ENCODE results near the gene SNAI3.

Gene SNAI3

GRCh38 chr16:88665148-88665547 lies 21.2 kb downstream of the SNAI3 start:
- DNase-seq = peak; percentile 20

DNA sequence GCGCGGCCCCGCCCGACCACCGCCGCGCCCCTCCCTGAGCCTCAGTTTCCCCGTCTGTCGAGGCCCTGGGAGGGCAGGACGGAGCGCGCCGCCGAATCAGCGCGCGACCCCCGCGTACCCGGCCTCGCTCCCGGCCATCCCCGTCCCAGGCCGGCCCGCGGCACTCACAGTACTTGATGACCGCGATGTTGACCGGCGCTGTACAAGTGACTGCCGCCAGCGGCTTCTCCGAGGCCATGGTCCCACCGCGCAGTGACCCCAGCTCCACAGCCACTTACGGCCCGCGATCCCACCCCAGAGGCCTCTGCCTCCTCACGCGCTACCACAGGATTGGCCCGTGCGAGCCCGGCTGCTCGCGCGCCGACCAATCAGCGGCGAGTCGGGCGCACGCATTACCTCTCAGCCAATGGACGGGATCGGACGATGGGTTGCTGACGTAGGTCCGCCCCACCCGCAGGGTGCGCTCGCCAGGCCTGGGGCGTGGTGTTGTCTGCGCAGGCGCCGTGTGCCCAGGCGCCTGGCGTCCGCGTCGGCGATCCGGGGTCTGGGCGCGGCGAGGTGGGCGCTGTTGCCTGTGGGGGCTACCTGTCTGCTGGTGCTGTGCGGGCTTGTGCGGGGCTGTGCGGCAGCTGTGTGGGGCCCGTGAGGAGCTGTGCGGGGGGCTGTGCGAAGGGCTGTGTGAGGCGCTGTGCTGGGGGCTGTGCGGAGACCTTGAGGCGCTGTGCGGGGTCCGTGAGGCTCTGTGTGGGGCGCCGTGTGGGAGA lies 23.3 kb downstream of the SNAI3 start, which contains the start of gene MVD:
MVD (minus strand) TSS at position 249 of the 764 bp plus-strand sequence; CDS start at position 238, 11 bp downstream.
- peak; percentile 97 for DNase-seq

- peak; percentile 14 for DNase-seq
Measured at GRCh38 chr16:88662222-88662842, 24.0 kb downstream of the SNAI3 start.

DNA sequence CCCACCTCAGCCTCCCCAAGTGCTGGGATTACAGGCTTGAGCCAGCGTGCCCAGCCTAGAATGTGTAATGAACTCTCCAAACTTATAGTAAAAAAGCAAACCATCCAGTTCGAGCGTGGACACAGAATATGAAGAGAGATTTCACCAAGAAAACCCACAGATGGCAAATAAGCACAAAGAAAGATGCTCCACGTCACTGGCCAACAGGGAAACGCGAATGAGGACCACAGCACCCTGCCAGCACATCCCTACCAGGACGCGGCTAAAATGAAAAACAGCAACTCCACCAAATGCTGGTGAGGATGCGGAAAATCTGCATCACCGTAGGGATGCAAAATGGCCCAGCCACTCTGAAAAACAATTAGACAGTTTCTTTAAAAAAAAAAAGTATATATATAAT lies 24.8 kb downstream of the SNAI3 start:
- no peak for DNase-seq

GRCh38 chr16:88659160-88659559 lies 27.1 kb downstream of the SNAI3 start:
- DNase-seq = no peak

DNA sequence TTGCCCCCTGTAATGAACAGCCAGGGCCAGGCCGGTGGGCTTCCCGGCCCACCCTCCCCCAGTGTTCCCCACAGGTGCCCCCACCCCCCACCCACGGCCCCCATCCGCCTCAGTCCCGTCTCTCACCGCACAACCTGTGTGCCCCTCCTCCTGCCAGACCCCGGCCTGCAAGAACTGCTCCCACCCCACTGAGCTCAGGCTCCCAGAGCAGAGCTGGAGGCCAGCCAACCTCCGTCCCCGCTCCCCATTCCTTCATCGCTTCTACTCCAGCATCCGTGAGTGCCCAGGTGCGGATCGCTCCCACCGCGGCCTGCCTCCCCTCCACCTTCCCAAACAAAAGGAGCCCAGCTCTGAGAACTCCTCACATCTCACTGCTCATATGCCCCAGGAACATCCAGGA lies 27.6 kb downstream of the SNAI3 start:
- no peak for DNase-seq

DNA sequence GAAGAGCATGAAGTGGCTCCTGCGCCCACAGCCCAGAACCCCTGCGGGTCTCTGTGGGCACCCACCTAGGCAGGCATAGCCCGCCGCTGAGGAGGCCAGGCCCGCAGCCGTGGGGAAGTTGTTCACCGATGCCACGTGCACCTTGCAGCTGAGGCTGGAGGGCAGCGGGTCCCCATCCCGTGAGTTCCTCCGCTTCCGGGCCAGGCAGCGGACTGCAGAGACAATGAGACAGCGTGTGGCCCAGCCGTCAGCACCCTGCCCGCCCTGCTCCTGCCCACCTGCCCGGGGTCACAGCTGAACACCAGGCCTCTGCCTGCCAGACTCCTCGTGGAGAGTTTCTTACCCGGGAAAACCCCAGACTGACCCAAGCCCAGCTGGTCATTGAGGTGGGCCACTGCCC lies 28.9 kb downstream of the SNAI3 start:
- no peak for DNase-seq

DNA sequence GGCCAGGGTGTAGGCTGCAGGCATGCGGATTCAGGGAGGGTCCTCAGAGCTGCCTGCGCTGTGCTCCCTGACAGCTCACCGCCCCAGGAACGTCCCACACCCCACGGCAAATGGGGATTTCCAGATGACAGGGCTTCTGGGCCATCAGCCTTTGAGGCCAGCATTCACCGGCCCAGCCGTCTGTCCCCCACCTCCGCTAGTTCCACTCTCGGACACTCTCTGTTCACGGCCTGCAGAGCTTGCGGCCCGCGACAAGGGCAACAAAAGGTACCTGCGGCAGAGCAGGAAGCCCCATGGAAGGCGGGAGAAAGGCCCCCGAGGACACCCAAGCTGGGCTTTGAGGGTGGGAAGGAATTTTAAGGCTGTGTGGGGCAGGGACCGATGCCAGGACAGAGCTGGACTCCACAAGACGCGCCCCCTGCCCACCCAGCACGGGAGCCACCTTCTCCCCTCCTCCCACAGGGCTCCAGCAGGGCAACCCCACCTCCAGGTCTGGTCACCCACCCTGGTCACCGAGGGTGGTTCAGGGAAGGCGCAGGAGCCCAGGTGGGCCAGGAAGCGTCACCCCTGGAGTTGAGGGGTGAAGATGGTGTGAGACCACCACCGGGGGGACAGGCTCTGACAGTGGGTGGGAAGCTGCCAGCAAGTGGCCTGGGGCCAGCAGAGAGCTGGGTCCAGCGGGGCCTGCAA lies 29.9 kb downstream of the SNAI3 start:
- DNase-seq = no peak

GRCh38 chr16:88655733-88656281 lies 30.5 kb downstream of the SNAI3 start:
- DNase-seq = no peak

- DNase-seq = no peak
Measured at GRCh38 chr16:88655053-88655732, 31.1 kb downstream of the SNAI3 start.

DNA sequence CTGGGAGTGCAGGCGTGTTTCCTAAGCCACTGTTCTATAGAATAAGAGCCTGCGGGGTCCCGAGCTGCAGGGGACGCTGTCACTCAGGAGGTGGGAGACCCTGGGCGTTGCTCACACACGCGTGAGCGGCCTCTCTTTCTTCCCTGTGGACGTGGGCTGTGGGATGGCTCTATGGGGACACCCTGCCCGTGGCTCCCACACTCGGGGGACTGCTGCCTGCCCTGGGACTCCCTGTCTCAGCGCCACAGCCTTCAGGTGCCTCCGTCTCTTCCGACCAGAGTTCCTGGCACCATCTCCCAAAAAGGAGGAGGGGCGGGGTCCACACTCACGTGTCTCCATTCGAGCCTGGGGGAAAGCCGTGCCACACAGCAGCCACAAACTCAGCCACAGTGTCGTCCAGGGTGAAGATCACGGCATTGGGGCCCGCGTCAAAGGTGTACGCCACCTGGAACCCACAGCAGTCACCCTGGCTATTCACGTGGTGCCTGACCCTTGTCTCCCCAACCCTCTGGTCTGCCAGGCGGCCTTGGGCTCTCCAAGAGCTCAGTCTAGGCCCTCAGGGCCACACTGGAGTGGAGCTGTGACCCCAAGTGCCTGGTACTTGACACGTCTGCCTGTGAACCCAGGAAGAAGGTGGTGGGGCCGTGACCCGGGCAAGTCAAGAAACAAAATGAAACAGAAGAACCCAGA lies 31.8 kb downstream of the SNAI3 start:
- no peak for DNase-seq

DNA sequence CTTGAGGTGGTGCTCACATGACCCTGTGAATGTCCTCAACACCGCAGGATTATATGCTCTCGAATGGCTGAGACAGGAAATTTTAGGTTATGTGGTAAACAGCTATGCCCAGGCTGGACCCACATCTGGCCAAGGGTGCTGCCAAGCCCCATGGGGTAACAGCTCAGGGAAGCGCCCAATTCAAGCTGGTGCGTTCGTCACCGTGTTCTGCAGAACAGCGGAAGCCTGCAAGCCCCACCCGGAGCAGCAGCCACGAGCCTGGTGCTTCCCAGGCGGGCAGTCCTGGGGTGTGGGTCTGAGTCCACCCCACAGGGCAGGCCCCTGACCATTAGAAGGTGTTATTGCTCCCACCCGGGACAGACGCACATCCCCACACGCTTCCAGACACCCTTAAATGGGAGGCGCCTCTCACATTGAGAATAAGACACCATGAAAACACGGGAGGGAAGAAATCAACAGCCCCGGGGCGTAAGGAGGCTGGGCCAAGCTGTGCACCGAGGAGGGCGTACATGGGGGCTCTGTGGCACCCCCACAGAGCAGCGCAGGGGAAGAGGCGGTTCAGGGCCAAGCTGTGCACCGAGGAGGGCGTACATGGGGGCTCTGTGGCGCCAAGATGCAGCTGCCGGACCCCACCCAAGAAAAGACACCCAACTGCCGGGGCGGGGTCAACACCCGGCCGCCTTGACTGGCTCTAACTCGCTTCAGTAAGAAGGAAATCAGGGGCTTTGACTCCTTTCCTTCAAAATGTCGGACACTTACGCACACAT lies 32.5 kb downstream of the SNAI3 start:
- DNase-seq = no peak

- DNase-seq = no peak
Measured at GRCh38 chr16:88653101-88653500, 33.2 kb downstream of the SNAI3 start.

DNA sequence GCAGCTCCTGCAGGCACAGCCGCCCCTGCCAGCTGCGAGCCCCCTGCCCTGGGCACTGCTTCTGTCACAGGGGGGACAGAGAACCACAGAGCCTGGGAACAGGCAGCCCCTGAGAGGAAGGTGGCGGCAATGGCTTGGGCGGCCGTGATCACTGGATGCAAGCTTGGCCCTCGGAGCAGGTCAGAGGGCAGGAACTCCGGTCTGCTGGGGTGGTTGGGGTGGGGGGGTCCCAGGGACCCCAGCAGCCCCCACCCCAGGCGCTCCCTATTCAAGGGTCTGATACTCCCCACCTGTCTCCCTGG lies 33.6 kb downstream of the SNAI3 start:
- DNase-seq = no peak

DNA sequence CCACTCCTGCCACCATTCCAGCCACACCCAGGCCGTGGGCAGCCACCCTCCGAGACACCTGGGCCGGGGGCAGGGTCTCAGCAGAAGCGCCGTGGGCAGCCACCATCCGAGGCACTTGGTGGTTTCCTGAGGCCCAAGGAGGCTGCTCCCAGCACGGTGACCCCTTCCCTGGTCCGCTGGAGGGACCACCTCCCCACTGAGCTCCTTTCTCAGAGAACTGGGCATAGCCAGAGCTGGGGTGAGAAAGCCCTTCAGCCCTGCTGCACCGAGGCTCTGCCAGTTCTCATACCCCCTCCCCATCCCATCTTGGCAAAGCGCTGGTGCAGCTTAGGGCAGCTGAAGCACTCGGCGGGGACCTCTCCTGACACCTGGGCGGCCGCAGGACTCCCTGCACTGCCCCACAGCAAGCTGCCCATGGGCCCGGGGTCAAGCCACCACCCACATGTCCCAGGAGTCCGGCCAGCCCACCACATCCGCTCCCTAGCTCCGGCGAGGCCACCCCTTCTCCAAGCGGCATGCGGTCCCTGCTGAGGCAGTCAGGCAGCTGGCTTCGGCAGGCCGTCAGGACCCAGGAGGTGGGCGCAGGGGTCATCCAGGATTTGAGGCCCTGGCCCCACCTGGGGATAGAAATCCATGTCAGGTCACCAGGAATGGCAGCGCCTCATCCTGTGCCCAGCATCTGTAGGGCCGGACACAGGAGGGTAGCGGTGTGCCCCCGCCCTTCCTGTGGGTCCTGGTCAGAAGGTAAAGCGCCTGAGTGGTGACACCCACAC lies 34.1 kb downstream of the SNAI3 start:
- no peak for DNase-seq

GRCh38 chr16:88651276-88651988 lies 34.9 kb downstream of the SNAI3 start:
- DNase-seq = no peak

- peak; percentile 70 for DNase-seq
Measured at GRCh38 chr16:88650749-88651275, 35.5 kb downstream of the SNAI3 start, which contains the start of gene CYBA. TSS of gene CYBA (minus strand) at chr16:88651053. CDS start at chr16:88651013, 40 bp downstream.

- no peak for DNase-seq
Measured at GRCh38 chr16:88649924-88650748, 36.2 kb downstream of the SNAI3 start.
